ENCODE measurements around the gene AMPH.
"Not testable (repeated sequence)": the region's sequence is repeated elsewhere in the genome, so short reads cannot be mapped to it uniquely, and the experiment has no call there.

The AMPH gene

DNA sequence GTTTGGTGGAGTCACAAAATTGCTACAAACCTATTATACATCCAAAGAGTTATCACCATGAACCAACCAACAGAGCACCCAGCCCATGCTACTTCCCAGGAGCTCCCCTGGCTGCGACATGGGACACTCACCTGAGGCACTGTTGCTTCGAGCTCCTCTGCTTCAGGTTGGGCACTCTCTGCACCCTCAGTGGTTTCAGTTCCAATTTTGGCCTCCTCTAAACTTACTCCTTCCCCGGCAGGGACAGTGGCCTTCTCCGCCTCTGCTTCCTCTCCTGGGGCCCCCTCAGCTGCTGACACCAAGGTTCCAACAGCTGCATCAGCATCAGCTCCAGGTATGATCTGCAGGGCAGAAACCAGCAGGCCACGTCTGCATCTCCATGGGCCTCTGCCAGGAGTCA lies 237.3 kb downstream of the AMPH start:
- no peak for DNase-seq

DNA sequence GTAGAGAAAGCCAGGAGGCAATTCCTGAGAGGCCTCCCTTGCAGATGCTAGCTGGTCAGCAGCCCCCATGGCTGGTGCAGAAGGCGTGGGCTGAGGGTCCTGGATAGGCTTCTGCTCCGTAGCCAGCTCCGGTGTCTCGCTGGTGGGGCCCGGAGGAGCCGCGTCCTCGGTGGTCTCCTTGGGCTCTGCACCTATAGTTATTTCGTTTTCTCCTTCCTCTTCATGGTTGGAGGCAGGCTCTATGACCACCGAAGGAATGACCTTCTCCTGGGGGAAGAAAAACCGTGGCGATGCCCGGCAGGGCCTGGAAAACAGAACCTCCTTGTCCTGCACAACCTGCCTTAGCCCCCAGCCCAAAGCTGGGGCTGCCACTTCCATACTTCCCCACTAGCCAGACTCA lies 239.4 kb downstream of the AMPH start:
- DNase-seq: no peak

DNA sequence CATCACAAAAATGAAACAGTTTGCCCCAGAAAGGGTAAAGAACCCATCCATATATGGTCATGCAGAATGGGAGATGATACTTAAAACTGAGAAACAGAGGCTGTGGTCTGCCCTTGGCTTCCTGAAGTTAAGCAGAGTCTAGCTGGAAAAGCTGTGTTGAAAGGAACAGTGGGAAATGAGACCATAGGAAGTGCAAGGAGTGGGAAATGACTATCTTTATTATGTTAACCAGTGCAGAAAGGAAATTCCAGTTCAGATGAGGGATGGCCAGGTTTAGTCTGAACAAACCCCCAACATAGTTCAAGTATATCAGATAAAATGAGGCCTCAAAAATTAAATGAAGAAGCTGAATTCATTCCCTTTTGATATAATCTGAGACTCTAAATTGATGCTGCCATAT lies 245.5 kb downstream of the AMPH start:
- no peak for DNase-seq

DNA sequence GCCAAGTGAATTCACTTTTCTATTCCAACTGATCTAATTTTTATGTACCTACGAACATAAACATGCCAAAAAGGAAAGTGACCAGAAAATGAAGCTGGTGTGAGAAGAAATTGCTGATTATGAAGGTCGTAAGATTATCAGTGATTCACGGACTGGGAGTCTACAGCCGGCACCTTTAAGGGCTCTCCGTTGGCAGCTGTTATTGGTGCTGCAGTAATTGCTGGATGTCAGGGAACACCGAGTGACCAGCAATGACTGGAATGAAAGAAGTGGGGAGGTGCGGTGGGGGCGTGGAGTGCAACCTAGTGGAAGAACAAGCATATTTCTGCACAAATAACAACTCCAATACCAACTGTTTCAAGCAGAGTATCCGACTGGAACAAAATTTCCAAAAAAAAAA lies 247.9 kb downstream of the AMPH start:
- DNase-seq: no peak

DNA sequence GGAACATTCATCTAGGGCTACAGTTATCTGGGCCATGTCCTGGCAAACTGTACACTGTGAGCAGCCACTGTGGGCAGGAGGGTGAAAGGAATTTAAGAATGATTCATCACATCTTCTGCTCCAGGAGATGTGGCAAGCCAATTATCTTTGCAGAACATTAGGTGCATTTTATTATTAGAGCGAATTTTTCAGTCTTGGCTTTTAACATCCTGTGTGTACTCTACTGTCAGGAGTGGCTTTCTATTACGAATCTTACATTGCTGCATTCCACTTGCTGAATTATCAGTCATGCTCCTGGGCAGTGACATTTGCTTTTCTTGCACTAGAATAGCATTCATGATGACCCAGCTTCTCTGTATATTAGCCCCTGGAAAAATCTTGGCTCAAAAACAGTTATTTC lies 248.5 kb downstream of the AMPH start:
- DNase-seq: peak; percentile 40

DNA sequence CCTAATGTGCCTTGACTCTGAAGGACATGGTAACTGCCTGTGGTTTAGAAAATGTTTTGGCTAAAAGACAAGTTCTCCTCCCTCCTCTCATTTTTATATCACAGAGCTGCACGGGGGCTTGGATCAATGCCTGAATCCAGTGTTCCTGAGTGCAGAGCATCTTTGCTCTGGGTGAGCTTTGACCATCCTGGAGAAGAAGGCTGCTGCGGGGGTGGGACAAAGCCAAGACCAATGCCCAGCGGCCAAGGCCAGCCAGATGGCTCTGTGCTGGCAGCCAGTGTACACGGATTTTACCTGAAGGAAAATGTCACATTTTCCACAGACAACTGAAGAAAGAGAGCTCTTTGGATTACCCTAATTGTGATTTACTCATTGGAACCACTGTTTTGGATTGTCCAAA lies 255.7 kb downstream of the AMPH start:
- no peak for DNase-seq

DNA sequence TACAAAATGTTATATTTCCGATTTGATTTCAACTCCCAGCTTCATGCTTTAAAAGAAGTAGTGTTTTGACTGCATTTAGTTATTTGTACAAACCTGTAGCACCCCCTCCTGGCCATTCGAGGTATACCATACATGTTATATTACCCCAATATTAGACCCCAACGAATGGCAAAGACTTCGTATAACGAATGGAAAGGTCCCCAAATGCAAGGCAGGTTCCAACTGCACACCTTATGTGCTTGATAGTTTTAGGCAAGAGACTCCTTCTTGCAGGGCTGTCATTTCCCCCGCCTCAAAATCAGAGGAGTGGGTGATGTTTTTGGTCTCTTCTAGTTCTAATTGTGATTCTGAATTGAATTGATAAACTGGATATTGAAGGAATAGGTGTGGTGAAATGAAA lies 256.7 kb downstream of the AMPH start:
- peak; percentile 32 for DNase-seq

DNA sequence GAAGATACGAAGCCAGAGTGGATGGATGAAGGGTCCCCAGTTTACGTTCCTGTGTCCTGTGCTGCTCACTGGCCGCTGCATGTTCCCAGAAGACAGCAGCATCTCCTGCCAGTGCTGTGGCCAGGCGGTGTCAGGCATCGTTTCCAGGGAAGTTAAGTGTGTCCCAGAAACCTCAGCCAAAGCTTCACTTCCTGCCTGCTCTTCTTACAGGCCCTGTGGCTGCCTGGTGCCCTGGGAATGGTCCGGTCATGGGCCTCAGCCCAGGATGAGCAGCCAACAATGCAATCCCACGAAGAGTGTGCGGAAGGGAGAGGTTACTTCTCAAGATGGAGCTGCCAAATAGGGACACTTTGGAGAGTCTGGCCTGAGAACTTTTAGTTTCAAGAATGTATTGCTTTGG lies 258.0 kb downstream of the AMPH start:
- no peak for DNase-seq

DNA sequence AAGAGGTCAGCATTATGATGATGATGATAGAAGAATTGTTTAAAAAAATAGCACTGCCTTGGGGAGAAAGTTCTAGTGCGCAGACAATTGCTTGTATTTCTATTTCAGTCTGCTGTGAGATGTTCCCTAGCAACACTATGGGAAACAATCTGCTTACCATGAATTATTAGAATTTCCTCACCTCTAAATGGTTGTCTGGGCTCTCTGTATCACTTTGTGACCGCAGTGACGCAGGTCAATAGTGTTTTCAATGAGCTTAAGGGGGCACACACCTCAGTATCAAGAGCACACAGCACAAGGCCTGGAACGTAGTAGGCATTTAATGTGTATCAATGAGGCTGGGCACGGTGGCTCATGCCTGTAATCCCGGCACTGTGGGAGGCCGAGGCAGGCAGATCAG lies 258.9 kb downstream of the AMPH start:
- DNase-seq: no peak

DNA sequence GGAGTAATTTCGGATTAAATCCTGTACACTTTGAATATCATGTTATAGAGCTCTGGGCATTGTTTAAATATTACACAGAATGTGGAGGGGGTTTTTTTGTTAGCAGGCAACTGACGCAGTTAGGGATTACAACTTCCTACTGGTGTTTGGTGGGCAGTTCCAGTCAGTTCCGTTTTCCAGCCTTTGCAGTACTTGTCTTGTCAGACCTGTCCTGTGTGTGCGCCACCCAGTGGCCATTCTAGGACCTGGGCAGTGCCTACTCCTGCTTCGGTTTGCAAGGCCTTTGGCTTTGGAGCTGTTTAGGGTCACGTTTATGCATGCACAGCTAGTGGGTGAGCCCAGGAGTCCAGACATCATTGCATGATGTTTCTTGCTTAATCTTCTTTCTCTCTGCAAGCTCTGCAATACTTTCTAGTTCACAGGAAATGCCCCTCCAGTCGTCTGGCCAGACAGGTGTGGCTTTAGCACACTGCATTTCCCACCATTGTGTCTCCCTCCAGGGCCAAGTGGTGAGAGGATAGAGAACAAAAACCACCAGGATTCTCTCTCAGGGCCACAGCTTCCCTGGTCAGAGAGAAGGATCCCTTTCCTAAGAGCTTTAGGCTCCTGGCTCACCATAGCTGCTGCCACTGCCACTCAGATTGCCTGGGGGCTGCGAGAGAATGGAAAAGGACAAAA lies 261.2 kb downstream of the AMPH start:
- peak; percentile 81 for DNase-seq

DNA sequence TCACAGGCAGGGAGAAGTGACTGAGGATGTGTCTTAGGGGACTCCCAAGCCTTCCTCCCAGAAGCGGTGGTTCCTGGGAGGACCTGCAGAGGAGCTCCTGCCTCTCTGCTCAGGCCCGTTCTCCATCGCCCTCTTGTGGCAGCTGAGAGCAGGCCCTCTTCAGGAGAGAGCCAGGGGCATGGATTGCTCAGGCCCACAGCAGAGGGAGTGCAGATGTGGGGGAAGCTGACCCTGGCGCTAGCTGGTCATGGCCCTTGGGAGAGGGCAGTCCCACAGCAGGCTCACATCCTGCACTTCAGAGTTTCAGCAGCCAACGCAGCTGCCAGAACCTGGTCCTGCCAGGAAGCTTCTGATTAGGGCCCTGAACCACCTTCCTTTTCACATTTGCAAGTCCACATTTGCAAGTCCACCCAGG lies 263.0 kb downstream of the AMPH start:
- DNase-seq: peak; percentile 83

DNA sequence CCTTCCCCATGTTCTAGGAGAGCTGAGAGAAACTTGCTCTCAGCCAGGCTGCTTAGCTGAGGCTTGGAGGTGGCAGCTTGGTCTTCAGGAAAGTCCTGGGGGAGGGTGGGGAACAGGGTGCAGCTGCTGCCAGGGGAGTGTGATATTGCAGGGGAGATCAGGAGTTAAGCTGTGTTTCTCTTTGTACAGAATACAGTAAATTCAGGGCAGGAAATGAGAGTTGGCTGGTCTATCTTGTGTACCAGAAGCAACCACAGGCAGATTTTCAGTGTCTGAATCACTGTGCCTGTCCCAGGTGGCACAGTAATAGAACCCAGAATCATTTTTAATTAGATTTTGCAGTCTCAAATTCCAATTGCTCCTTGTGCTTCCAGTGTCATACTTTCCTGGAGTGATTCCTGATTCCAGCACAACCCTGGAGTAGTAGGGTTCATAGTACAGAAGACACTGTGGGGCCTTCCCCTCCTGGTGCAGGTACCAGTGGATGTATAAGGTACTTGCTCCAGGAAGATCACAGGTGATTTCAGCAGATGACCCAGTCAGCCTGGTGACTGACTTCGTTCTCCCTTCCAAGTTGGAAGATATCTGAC lies 263.8 kb downstream of the AMPH start:
- DNase-seq: no peak

DNA sequence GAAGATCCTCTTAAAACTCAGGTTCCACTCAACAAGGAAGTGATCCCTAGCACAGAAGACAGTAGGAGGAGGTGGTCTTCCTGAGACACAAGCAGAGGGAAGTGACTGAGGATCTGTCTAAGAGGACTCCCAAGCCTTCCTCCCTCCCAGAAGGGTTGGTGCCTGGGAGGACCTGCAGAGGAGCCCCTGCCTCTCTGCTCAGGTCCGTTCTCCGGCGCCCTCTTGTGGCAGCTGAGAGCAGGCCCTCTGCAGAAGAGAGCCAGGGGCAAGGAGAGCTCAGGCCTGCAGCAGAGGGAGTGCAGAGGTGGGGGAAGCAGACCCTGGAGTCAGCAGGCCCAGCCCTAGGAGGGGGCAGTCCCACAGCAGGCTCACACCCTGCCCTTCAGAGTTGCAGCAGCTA lies 267.8 kb downstream of the AMPH start:
- DNase-seq: peak; percentile 22

DNA sequence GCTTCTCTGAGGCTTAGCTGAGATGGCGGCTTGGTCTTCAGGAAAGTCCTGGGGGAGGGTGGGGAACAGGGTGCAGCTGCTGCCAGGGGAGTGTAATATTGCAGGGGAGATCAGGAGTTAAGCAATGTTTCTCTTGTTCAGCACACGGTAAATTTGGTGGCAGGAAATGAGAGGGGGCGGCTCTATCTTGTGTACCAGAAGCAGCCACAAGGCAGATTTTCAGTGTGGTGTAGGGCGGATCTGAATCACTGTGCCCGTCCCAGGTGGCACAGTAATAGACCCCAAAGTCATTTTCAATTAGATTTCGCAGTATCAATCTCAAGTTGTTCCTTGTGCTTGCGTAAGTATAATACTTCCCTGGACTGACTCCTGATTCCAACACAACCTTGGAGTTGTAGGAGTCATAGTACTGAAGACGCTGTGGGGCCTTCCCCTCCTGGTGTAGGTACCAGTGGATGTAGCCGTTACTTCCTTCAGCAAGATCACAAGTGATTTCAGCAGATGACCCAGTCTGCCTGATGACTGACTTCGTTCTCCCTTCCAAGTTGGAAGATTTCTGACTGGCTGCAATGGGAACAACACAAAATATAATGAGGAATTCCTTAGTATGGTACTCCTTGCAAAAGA lies 268.4 kb downstream of the AMPH start:
- not testable (repeated sequence) for DNase-seq

DNA sequence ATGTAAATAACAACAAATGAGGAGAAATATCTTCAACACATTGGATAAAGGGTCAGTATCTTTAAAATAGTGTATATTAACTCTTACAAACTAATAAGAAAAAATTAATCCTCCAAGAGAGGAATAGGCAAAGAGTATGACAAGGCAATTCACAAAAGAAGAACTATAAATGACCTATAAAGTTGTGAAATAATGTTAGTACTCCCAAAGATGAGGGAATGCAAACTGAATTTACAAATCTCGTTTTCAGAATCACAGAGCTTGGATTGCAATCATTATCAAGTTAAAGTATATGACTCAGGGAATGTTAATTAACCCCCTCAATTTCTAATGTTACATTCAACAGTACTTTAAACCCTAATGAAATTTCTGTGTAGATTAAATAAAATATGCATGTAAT lies 270.4 kb downstream of the AMPH start:
- no peak for DNase-seq

DNA sequence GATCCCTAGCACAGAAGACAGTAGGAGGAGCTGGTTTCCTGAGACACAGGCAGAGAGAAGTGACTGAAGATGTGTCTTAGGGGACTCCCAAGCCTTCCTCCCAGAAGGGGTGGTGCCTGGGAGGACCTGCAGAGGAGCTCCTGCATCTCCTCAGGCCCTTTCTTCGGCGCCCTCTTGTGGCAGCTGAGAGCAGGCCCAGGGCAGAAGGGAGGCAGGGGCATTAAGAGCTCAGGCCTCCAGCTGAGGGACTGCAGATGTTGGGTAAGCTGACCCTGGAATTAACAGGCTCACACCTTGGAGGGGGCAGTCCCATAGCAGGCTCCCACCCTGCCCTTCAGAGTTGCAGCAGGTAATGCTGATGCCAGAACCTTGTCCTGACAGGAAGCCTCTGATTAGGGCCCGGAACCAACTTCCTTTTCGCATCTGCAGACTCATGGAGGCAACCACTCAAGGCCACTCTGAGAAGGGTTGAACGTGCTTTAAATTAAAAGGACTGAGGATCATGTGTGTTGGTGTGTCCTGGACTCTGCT lies 272.0 kb downstream of the AMPH start:
- DNase-seq: not testable (repeated sequence)

DNA sequence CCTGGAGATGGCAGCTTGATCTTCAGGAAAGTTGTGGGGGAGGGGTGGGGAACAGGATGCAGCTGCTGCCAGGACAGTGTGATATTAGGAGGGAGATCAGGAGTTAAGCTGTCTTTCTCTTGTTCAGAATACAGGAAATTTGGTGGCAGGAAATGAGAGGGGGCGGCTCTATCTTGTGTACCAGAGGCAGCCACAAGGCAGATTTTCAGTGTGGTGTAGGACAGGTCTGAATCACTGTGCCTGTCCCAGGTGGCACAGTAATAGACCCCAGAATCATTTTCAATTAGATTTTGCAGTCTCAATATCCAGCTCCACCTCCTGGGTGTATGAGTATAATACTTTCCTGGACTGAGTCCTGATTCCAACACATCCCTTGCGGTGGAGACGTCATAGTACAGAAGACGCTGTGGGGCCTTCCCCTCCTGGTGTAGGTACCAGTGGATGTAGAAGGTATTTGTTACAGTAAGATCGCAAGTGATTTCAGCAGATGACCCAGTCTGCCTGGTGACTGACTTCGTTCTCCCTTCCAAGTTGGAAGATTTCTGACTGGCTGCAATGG lies 272.8 kb downstream of the AMPH start:
- not testable (repeated sequence) for DNase-seq

DNA sequence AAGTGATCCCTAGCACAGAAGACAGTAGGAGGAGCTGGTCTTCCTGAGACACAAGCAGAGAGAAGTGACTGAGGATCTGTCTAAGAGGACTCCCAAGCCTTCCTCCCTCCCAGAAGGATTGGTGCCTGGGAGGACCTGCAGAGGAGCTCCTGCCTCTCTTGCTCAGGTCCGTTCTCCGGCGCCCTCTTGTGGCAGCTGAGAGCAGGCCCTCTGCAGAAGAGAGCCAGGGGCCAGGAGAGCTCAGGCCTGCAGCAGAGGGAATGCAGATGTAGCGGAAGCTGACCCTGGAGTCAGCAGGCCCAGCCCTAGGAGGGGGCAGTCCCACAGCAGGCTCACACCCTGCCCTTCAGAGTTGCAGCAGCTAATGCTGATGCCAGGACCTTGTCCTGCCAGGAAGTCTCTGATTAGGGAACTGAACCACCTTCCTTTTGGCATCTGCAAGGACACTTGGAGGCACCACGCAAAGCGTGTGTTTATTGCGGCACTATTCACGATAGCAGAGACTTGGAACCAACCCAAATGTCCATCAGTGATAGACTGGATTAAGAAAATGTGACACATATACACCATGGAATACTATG lies 276.8 kb downstream of the AMPH start:
- peak; percentile 32 for DNase-seq

DNA sequence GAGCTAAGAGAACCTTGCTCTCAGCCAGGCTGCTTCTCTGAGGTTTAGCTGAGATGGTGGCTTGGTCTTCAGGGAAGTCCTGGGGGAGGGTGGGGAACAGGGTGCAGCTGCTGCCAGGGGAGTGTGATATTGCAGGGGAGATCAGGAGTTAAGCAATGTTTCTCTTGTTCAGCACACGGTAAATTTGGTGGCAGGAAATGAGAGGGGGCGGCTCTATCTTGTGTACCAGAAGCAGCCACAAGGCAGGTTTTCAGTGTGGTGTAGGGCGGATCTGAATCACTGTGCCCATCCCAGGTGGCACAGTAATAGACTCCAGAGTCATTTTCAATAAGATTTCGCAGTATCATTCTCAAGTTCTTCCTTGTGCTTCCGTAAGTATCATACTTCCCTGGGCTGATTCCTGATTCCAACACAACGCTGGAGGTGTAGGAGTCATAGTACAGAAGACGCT lies 277.7 kb downstream of the AMPH start:
- not testable (repeated sequence) for DNase-seq

DNA sequence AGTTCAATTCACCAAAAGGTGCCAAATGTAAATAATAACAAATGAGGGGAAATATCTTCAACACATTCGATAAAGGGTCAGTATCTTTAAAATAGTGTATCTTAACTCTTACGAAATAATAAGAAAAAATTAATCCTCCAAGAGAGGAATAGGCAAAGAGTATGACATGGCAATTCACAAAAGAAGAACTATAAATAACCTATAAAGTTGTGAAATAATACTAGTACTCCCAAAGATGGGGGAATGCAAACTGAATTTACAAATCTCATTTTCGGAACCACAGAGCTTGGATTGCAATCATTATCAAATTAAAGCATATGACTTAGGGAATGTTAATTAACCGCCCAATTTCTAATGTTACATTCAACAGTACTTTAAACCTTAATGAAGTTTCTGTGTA lies 279.6 kb downstream of the AMPH start:
- no peak for DNase-seq

DNA sequence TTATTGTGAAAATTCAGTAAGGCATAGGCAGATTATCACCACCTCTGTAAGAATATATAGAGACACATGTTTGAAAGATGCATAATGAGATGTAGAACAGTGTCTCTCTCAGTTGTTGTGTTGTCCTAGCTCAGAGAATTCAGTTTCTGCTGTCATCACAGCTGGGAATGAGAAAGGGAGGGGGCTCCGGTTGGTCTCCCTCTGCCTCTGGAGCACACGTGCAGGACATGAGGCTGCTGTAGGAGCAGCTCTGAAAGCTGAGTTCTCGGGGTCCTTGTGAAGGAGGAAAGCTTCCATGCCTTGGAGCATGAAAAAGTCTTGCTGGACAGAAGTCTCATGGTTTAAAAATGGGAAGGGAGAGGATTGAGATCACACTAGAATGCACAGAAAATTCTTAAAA lies 280.4 kb downstream of the AMPH start:
- not testable (repeated sequence) for DNase-seq

DNA sequence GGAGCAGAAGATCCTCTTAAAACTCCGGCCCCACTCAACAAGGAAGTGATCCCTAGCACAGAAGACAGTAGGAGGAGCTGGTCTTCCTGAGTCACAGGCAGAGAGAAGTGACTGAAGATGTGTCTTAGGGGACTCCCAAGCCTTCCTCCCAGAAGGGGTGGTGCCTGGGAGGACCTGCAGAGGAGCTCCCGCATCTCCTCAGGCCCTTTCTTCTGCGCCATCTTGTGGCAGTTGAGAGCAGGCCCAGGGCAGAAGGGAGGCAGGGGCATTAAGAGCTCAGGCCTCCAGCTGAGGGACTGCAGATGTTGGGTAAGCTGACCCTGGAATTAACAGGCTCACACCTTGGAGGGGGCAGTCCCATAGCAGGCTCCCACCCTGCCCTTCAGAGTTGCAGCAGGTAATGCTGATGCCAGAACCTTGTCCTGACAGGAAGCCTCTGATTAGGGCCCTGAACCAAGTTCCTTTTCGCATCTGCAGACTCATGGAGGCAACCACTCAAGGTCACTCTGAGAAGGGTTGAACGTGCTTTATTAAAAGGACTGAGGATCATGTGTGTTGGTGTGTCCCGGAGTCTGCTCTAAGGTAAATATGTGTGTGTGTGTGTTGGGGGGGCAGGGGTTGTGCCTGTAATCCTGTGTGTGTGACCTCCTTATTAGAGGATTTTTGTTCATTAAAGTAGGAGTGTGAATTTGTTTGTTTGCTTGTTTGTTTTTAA lies 281.1 kb downstream of the AMPH start:
- peak; percentile 37 for DNase-seq
